ENCODE measurements around the gene GLS.
A peak's percentile ranks its signal among the peaks of the same experiment; 100 is the strongest.
"Not testable (repeated sequence)": the region's sequence is repeated elsewhere in the genome, so short reads cannot be mapped to it uniquely, and the experiment has no call there.

GLS gene

DNA sequence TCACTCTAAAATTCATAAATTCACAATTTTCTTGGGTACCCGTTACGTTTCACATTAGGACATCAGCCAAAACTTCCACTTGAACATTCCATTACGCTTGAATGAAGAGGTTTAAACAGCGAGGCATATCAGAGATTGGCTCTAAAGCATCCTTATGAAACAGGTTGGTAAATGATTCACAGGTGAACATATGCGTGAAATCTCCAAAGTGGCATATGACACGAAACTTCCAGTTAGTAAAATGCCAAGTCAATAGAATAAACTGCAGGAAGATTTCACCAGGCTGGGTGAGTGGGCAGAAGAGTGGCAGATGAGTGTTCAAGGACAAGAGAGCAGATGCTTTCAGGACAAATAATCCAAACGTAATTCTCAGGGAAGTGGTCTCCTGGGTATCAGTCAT, 33.9 kb upstream of the GLS start:
- CTCF ChIA-PET, result no interaction called here
- H3K36me3 ChIP-seq (ENCODE audit: control insufficient read depth in 4 of 4, insufficient read depth in 4 of 4, low read length in 3 of 4), result no peaks in the 10 kb centered on the region
- 100% methylated on average over 7 of the region's 7 CpGs for WGBS (ENCODE audit: insufficient coverage)
- no peaks in the 10 kb centered on the region for H3K27me3 ChIP-seq (replicated peaks in 2 of 5; ENCODE audit: control insufficient read depth in 4 of 5, insufficient read depth in 5 of 5, low read length in 4 of 5)
- DNase-seq, result no peak
- no peak overlapping the region for H3K4me3 ChIP-seq (ENCODE audit: control insufficient read depth in 1 of 7, extremely low read depth in 1 of 7, insufficient read depth in 4 of 7, low read depth in 2 of 7, low read length in 6 of 7)
- POLR2A ChIA-PET, result no interaction called here
- no peak overlapping the region for H3K27ac ChIP-seq (ENCODE audit: insufficient read depth in 1 of 2, low read depth in 1 of 2, low read length in 2 of 2, poor library complexity in 1 of 2, severe bottlenecking in 2 of 2)
- H3K9me3 ChIP-seq (ENCODE audit: control extremely low read depth in 1 of 5, control insufficient read depth in 4 of 5, insufficient read depth in 2 of 5, low read depth in 1 of 5, low read length in 4 of 5), result no peaks in the 10 kb centered on the region
- H3K4me1 ChIP-seq (ENCODE audit: control extremely low read depth in 1 of 4, control insufficient read depth in 4 of 4, insufficient read depth in 4 of 4, low read length in 3 of 4), result peaks cover 0 to 4% (median 0%) of the 10 kb centered on the region in 4 experiments

DNA sequence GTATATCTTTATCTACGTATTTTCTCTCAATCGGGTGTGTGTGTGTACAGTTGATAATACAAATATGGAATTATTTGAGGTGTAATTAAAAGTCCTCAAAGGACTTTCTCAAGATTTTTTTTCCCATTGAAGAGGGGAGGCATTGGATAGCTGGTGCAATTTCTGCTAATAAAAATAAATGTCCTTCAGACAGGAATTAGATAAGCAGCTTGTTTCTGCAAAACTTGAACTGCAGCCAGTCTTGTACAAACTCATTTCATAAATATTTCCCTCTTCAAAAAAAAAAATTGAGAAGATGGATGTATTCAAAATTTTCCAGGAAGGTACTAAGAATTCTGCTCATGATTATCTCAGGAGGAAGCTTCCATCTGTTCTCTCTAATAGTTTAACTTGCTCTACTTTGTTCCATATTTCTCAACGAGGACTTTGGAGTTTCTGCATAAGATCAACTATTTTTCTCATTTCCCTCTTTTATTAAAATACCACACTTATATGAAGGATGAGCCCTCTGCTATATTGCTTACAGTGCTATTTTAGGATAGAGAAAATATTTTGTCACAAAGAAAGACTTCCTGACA, 33.0 kb upstream of the GLS start:
- Histone ChIP-seq H3K9me3 (ENCODE audit: control extremely low read depth in 1 of 5, control insufficient read depth in 4 of 5, insufficient read depth in 2 of 5, low read depth in 1 of 5, low read length in 4 of 5) (no peaks in the 10 kb centered on the region), H3K27me3 (replicated peaks in 2 of 5; ENCODE audit: control insufficient read depth in 4 of 5, insufficient read depth in 5 of 5, low read length in 4 of 5) (no peaks in the 10 kb centered on the region), H3K4me3 (ENCODE audit: control insufficient read depth in 1 of 7, extremely low read depth in 1 of 7, insufficient read depth in 4 of 7, low read depth in 2 of 7, low read length in 6 of 7) (no peak overlapping the region), H3K27ac (ENCODE audit: insufficient read depth in 1 of 2, low read depth in 1 of 2, low read length in 2 of 2, poor library complexity in 1 of 2, severe bottlenecking in 2 of 2) (no peak overlapping the region), H3K4me1 (ENCODE audit: control extremely low read depth in 1 of 4, control insufficient read depth in 4 of 4, insufficient read depth in 4 of 4, low read length in 3 of 4) (peaks cover 0 to 4% (median 0%) of the 10 kb centered on the region in 4 experiments), H3K36me3 (ENCODE audit: control insufficient read depth in 4 of 4, insufficient read depth in 4 of 4, low read length in 3 of 4) (no peaks in the 10 kb centered on the region)
- WGBS (ENCODE audit: insufficient coverage), result 20% methylated on average over 1 of the region's 3 CpGs
- CTCF ChIA-PET, result no interaction called here
- DNase-seq, result peak in 1 of 3 donors; percentile 16
- POLR2A ChIA-PET, result no interaction called here

DNA sequence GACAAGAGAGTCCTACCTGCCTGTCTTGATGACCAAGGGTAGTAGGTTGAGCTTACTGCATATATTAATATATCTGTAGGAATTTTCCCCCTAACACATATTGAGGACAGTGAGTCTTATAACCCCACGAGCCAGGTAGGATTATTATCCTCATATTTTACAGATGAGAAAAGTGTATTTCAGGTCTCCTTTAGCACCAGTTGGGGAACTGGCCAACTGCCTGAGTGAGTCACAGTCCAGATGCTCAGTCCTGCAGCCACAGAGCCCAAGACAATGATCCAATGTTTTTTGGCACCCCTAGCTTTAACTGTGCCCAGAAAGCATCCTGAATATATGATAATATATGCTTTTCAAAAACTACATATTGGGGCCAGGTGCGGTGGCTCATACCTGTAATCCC, 30.8 kb upstream of the GLS start:
- WGBS (ENCODE audit: insufficient coverage), result 100% methylated on average over 1 of the region's 2 CpGs
- no peaks in the 10 kb centered on the region for H3K36me3 ChIP-seq (ENCODE audit: control insufficient read depth in 4 of 4, insufficient read depth in 4 of 4, low read length in 3 of 4)
- peak in 2 of 3 donors; percentile 15 to 31 for DNase-seq
- H3K4me3 ChIP-seq (ENCODE audit: control insufficient read depth in 1 of 7, extremely low read depth in 1 of 7, insufficient read depth in 4 of 7, low read depth in 2 of 7, low read length in 6 of 7), result no peak overlapping the region
- H3K4me1 ChIP-seq (ENCODE audit: control extremely low read depth in 1 of 4, control insufficient read depth in 4 of 4, insufficient read depth in 4 of 4, low read length in 3 of 4), result peaks cover 0 to 5% (median 2%) of the 10 kb centered on the region in 4 experiments
- H3K9me3 ChIP-seq (ENCODE audit: control extremely low read depth in 1 of 5, control insufficient read depth in 4 of 5, insufficient read depth in 2 of 5, low read depth in 1 of 5, low read length in 4 of 5), result no peaks in the 10 kb centered on the region
- H3K27ac ChIP-seq (ENCODE audit: insufficient read depth in 1 of 2, low read depth in 1 of 2, low read length in 2 of 2, poor library complexity in 1 of 2, severe bottlenecking in 2 of 2), result no peak overlapping the region
- no peaks in the 10 kb centered on the region for H3K27me3 ChIP-seq (replicated peaks in 2 of 5; ENCODE audit: control insufficient read depth in 4 of 5, insufficient read depth in 5 of 5, low read length in 4 of 5)
- ChIA-PET CTCF (interaction anchor here (1.4 to 2.7 kb wide), 10 partner anchors 11 to 114 kb away, joined by 3 to 18 read pairs (median 6); no protein-coding TSS in a partner anchor), POLR2A (no interaction called here)

DNA sequence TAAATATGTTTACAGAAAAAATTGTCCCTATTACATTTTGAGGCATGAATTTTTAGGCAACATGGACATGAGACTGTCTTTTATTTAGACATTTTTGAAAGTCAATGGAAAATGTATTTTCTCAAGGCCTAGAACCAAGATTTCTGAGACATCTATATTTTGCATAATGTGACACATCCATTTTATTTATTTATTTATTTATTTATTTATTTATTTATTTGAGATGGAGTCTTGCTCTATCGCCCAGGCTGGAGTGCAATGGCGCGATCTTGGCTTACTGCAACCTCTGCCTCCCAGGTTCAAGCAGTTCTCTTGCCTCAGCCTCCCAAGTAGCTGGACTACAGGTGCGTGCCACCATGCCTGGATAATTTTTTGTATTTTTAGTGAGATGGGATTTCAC, 27.6 kb upstream of the GLS start:
- WGBS (ENCODE audit: insufficient coverage), result no CpG with 5 or more reads among the region's 4 CpGs
- not testable (repeated sequence) for H3K27ac ChIP-seq (ENCODE audit: insufficient read depth in 1 of 2, low read depth in 1 of 2, low read length in 2 of 2, poor library complexity in 1 of 2, severe bottlenecking in 2 of 2); DNase-seq; H3K4me3 ChIP-seq (ENCODE audit: control insufficient read depth in 1 of 7, extremely low read depth in 1 of 7, insufficient read depth in 4 of 7, low read depth in 2 of 7, low read length in 6 of 7); H3K36me3 ChIP-seq (ENCODE audit: control insufficient read depth in 4 of 4, insufficient read depth in 4 of 4, low read length in 3 of 4); H3K4me1 ChIP-seq (ENCODE audit: control extremely low read depth in 1 of 4, control insufficient read depth in 4 of 4, insufficient read depth in 4 of 4, low read length in 3 of 4); H3K27me3 ChIP-seq (replicated peaks in 2 of 5; ENCODE audit: control insufficient read depth in 4 of 5, insufficient read depth in 5 of 5, low read length in 4 of 5); H3K9me3 ChIP-seq (ENCODE audit: control extremely low read depth in 1 of 5, control insufficient read depth in 4 of 5, insufficient read depth in 2 of 5, low read depth in 1 of 5, low read length in 4 of 5)
- CTCF ChIA-PET, result interaction anchor here (1.2 to 2.2 kb wide), 4 partner anchors 24 to 94 kb away, joined by 3 to 6 read pairs (median 5); no protein-coding TSS in a partner anchor
- POLR2A ChIA-PET, result interaction anchor here (1.7 kb wide), 1 partner anchor 29 kb away, joined by 5 read pairs; no protein-coding TSS in a partner anchor

DNA sequence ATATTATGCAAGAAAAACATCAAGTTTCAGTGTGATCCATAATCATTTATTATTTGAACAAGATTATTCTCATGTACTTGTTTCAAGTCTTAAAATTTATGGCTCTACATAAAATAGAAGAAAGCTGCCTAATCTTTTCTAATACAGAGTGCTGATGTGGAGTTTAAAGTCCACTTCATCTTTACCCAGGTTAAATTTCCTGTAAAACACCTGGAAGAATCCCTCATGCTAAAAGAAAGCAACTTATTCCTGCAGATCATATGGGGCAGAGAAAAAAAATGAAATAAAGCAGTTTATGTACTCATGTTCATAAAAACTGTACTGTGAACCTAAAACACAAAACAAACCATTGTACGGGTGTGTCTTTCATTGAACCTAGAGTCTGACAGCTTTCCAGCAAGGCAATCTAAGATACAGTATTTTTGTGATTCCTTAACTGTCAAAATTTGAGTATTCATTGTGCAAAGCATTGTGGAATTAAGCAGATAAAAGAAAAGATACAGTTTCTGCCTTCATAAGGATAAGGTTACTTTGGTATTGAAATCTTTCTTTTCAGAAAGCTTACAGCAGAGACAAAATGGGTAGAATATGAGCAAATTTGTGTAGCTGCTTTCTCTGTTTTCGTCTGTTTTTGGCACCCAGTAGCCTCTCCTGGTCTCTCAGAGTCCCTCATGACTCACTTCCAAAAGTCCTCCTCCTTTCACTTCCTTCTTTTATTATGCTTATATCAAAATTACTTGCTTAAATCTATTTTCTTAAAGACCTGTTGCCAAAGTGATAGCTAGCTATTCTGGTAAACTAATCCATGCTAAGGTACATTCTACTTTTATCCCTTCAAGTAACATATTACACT, 26.9 kb upstream of the GLS start:
- CTCF ChIA-PET, result interaction anchor here (1.2 to 2.2 kb wide), 4 partner anchors 23 to 94 kb away, joined by 3 to 6 read pairs (median 5); no protein-coding TSS in a partner anchor
- Histone ChIP-seq H3K9me3 (ENCODE audit: control extremely low read depth in 1 of 5, control insufficient read depth in 4 of 5, insufficient read depth in 2 of 5, low read depth in 1 of 5, low read length in 4 of 5) (no peaks in the 10 kb centered on the region), H3K36me3 (ENCODE audit: control insufficient read depth in 4 of 4, insufficient read depth in 4 of 4, low read length in 3 of 4) (no peaks in the 10 kb centered on the region), H3K27me3 (replicated peaks in 2 of 5; ENCODE audit: control insufficient read depth in 4 of 5, insufficient read depth in 5 of 5, low read length in 4 of 5) (no peaks in the 10 kb centered on the region), H3K4me3 (ENCODE audit: control insufficient read depth in 1 of 7, extremely low read depth in 1 of 7, insufficient read depth in 4 of 7, low read depth in 2 of 7, low read length in 6 of 7) (no peak overlapping the region), H3K27ac (ENCODE audit: insufficient read depth in 1 of 2, low read depth in 1 of 2, low read length in 2 of 2, poor library complexity in 1 of 2, severe bottlenecking in 2 of 2) (no peak overlapping the region), H3K4me1 (ENCODE audit: control extremely low read depth in 1 of 4, control insufficient read depth in 4 of 4, insufficient read depth in 4 of 4, low read length in 3 of 4) (peaks cover 0 to 5% (median 0%) of the 10 kb centered on the region in 4 experiments)
- 67% methylated on average over 1 of the region's 2 CpGs for WGBS (ENCODE audit: insufficient coverage)
- POLR2A ChIA-PET, result interaction anchor here (1.7 kb wide), 1 partner anchor 28 kb away, joined by 5 read pairs; no protein-coding TSS in a partner anchor
- peak in 2 of 3 donors; percentile 42 to 48 for DNase-seq

DNA sequence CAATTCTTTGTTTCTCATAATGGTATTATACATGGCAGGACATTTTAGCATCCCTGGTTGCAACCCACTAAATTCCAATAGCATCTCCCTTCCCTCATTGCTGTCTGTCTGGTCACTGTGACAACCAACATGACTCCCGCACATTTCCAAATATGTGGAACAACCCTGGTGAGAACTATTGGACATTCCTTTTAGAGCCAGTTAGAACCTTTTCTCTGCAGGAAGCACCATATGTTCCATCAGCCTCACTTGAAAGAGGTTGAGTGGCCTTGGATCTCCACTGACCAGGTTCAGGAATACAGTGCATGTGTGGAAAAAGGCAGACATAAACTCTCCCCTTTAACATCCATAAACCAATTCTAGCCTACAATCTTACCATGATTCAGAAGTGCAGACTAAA, 25.9 kb upstream of the GLS start:
- Histone ChIP-seq H3K4me1 (ENCODE audit: control extremely low read depth in 1 of 4, control insufficient read depth in 4 of 4, insufficient read depth in 4 of 4, low read length in 3 of 4) (peaks cover 0 to 5% (median 0%) of the 10 kb centered on the region in 4 experiments), H3K36me3 (ENCODE audit: control insufficient read depth in 4 of 4, insufficient read depth in 4 of 4, low read length in 3 of 4) (no peaks in the 10 kb centered on the region), H3K27me3 (replicated peaks in 2 of 5; ENCODE audit: control insufficient read depth in 4 of 5, insufficient read depth in 5 of 5, low read length in 4 of 5) (no peaks in the 10 kb centered on the region), H3K9me3 (ENCODE audit: control extremely low read depth in 1 of 5, control insufficient read depth in 4 of 5, insufficient read depth in 2 of 5, low read depth in 1 of 5, low read length in 4 of 5) (no peaks in the 10 kb centered on the region), H3K27ac (ENCODE audit: insufficient read depth in 1 of 2, low read depth in 1 of 2, low read length in 2 of 2, poor library complexity in 1 of 2, severe bottlenecking in 2 of 2) (no peak overlapping the region), H3K4me3 (ENCODE audit: control insufficient read depth in 1 of 7, extremely low read depth in 1 of 7, insufficient read depth in 4 of 7, low read depth in 2 of 7, low read length in 6 of 7) (no peak overlapping the region)
- no peak for DNase-seq
- 100% methylated on average over 1 of the region's 1 CpG for WGBS (ENCODE audit: insufficient coverage)
- CTCF ChIA-PET, result interaction anchor here (1.5 to 2.2 kb wide), 2 partner anchors 22 to 27 kb away, joined by 6 read pairs; no protein-coding TSS in a partner anchor
- POLR2A ChIA-PET, result no interaction called here

DNA sequence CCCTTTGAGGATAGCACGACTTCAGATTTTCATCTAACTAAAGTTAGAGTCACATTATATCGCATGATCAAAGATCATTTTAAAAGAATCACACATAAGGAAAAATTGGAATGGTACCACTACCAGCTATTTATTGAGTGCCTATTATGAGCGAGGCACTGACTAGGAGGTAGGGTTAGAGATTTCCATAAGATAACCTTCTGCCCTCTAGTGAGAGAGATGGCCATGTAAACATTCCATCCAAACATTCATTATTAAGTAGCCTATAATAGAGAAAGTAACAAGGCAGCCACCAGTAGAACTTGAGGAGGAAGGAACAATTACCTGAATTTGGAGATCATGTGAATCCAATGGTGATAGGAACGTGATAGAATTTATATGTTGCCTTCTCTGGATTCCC, 25.4 kb upstream of the GLS start:
- Histone ChIP-seq H3K4me1 (ENCODE audit: control extremely low read depth in 1 of 4, control insufficient read depth in 4 of 4, insufficient read depth in 4 of 4, low read length in 3 of 4) (peaks cover 0 to 5% (median 0%) of the 10 kb centered on the region in 4 experiments), H3K27ac (ENCODE audit: insufficient read depth in 1 of 2, low read depth in 1 of 2, low read length in 2 of 2, poor library complexity in 1 of 2, severe bottlenecking in 2 of 2) (no peak overlapping the region), H3K36me3 (ENCODE audit: control insufficient read depth in 4 of 4, insufficient read depth in 4 of 4, low read length in 3 of 4) (no peaks in the 10 kb centered on the region), H3K4me3 (ENCODE audit: control insufficient read depth in 1 of 7, extremely low read depth in 1 of 7, insufficient read depth in 4 of 7, low read depth in 2 of 7, low read length in 6 of 7) (no peak overlapping the region), H3K9me3 (ENCODE audit: control extremely low read depth in 1 of 5, control insufficient read depth in 4 of 5, insufficient read depth in 2 of 5, low read depth in 1 of 5, low read length in 4 of 5) (no peaks in the 10 kb centered on the region), H3K27me3 (replicated peaks in 2 of 5; ENCODE audit: control insufficient read depth in 4 of 5, insufficient read depth in 5 of 5, low read length in 4 of 5) (no peaks in the 10 kb centered on the region)
- WGBS (ENCODE audit: insufficient coverage), result 100% methylated on average over 2 of the region's 4 CpGs
- DNase-seq, result no peak
- ChIA-PET CTCF (no interaction called here), POLR2A (no interaction called here)
